Endothelial cell of umbilical vein (primary cell): ENCODE results near the gene FRS3.

Experiments
- EZH2 ChIP-seq: IDR thresholded peaks from 2 replicates; pipeline ENCODE4 v1.6.1; 2012; ENCODE audit warnings: borderline replicate concordance, low read depth, mild to moderate bottlenecking, moderate library complexity, low read length, inconsistent platforms; ENCODE audit not compliant: severe bottlenecking
- POLR2A ChIP-seq: IDR thresholded peaks from 2 replicates; pipeline ENCODE4 v1.6.1; 2012; ENCODE audit warnings: low read depth, mild to moderate bottlenecking, control low read depth, low read length

GRCh38 chr6:41726876-41727275 lies 52.8 kb downstream of the FRS3 start:
- TF ChIP-seq EZH2 (no peak), POLR2A (no peak)
